Testis (tissue), 2 donors: ENCODE data around the gene OOSP4B.
"Not testable (repeated sequence)": the region's sequence is repeated elsewhere in the genome, so short reads cannot be mapped to it uniquely, and the experiment has no call there.

Experiments used
- POLR2A ChIP-seq: fragments of 450-650 bp; IDR thresholded peaks from one replicate; pipeline ENCODE4 v1.6.1; 2017; ENCODE audit warnings: antibody characterized with exemption, mild to moderate bottlenecking, moderate library complexity
- TF ChIP-seq, protein P1 (sequence below), 3 experiments: fragments of 450-650 bp in 2 of 3; fragments of 200-600 bp in 1 of 3; sonication (generic) in 1 of 3; IDR thresholded peaks; one replicate each; pipeline ENCODE4 v1.5.1; 2016 to 2019; ENCODE audit warnings: antibody characterized with exemption in 3 of 3, mild to moderate bottlenecking in 2 of 3, moderate library complexity in 1 of 3

- TF ChIP-seq, protein P1, sequence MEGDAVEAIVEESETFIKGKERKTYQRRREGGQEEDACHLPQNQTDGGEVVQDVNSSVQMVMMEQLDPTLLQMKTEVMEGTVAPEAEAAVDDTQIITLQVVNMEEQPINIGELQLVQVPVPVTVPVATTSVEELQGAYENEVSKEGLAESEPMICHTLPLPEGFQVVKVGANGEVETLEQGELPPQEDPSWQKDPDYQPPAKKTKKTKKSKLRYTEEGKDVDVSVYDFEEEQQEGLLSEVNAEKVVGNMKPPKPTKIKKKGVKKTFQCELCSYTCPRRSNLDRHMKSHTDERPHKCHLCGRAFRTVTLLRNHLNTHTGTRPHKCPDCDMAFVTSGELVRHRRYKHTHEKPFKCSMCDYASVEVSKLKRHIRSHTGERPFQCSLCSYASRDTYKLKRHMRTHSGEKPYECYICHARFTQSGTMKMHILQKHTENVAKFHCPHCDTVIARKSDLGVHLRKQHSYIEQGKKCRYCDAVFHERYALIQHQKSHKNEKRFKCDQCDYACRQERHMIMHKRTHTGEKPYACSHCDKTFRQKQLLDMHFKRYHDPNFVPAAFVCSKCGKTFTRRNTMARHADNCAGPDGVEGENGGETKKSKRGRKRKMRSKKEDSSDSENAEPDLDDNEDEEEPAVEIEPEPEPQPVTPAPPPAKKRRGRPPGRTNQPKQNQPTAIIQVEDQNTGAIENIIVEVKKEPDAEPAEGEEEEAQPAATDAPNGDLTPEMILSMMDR (IDR thresholded peaks at IDR 0.05) = not testable (repeated sequence)
- not testable (repeated sequence) for TF ChIP-seq POLR2A
Measured at GRCh38 chr11:60050422-60050821, 33.4 kb downstream of the OOSP4B start.
